ENCODE data around the gene CNDP2.

Gene CNDP2

DNA sequence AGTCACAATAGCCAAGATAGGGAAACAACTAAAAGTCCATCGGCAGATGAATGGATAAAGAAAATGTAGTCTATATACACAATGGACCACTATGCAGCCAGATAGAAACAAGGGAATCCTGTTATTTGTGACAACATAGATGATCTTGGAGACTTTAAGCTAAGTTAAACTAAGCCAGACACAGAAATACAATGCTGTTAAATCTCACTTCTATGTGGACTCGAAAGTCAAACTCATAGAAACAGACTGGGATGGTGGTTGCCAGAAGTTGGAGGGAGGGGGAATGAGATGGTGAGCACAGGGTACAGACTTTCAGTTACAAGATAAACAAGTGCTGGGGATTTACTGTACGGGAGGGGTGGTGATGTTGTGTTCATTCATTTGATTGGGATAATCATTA is 32.8 kb downstream of the CNDP2 start:
- DNase-seq (ENCODE audit: low read depth, low spot score) = no peak
- TF ChIP-seq FOXP2 (optimal IDR thresholded peaks at IDR 0.05; ENCODE audit: control extremely low read depth, extremely low read length, insufficient read depth) (no peak), POLR2AphosphoS5 (IDR thresholded peaks at IDR 0.05; ENCODE audit: borderline replicate concordance, low read depth, low read length) (no peak), EZH2 (IDR thresholded peaks at IDR 0.05) (no peak)

GRCh38 chr18:74529378-74529777 is 33.2 kb downstream of the CNDP2 start:
- TF ChIP-seq EZH2 (IDR thresholded peaks at IDR 0.05) (no peak), POLR2AphosphoS5 (IDR thresholded peaks at IDR 0.05; ENCODE audit: borderline replicate concordance, low read depth, low read length) (no peak), FOXP2 (optimal IDR thresholded peaks at IDR 0.05; ENCODE audit: control extremely low read depth, extremely low read length, insufficient read depth) (no peak)
- no peak for DNase-seq (ENCODE audit: low read depth, low spot score)
- no peak overlapping the region for H3K4me3 ChIP-seq
- no peaks in the 10 kb centered on the region for H3K9me3 ChIP-seq (ENCODE audit: low read depth, low read length)
- no peak overlapping the region for H3K9ac ChIP-seq (ENCODE audit: insufficient read length)
- H3K27ac ChIP-seq = no peak overlapping the region
- H3K36me3 ChIP-seq (ENCODE audit: insufficient read depth, low read length) = no peaks in the 10 kb centered on the region

More for the DNA sequence above, 32.8 kb downstream of the CNDP2 start:
- H3K9me3 ChIP-seq (ENCODE audit: low read depth, low read length) = no peaks in the 10 kb centered on the region
- no peak overlapping the region for H3K9ac ChIP-seq (ENCODE audit: insufficient read length)
- H3K27ac ChIP-seq = no peak overlapping the region
- no peaks in the 10 kb centered on the region for H3K36me3 ChIP-seq (ENCODE audit: insufficient read depth, low read length)
- H3K4me3 ChIP-seq = no peak overlapping the region

- Histone ChIP-seq H3K27ac (no peak overlapping the region), H3K4me3 (no peak overlapping the region), H3K9ac (ENCODE audit: insufficient read length) (no peak overlapping the region), H3K9me3 (ENCODE audit: low read depth, low read length) (no peaks in the 10 kb centered on the region), H3K36me3 (ENCODE audit: insufficient read depth, low read length) (no peaks in the 10 kb centered on the region)
- DNase-seq (ENCODE audit: low read depth, low spot score) = no peak
- TF ChIP-seq EZH2 (IDR thresholded peaks at IDR 0.05) (no peak), POLR2AphosphoS5 (IDR thresholded peaks at IDR 0.05; ENCODE audit: borderline replicate concordance, low read depth, low read length) (no peak), FOXP2 (optimal IDR thresholded peaks at IDR 0.05; ENCODE audit: control extremely low read depth, extremely low read length, insufficient read depth) (no peak)
Measured at GRCh38 chr18:74529811-74530583, 33.8 kb downstream of the CNDP2 start.

DNA sequence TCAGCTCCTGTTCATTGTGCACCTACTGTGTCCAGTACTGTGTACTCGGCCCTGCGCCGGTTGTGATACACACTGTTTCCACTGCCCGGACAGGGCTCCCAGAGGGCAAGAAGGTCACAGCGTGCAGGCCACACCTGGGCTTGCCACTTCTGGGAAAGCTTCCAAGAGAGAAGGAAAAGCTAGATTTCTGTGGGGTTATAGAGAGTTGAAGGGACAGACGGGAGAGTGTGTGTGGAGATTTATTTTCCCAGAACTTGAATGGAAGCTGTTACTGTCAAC is 34.4 kb downstream of the CNDP2 start:
- Histone ChIP-seq H3K9me3 (ENCODE audit: low read depth, low read length) (no peaks in the 10 kb centered on the region), H3K27ac (no peak overlapping the region), H3K36me3 (ENCODE audit: insufficient read depth, low read length) (no peaks in the 10 kb centered on the region), H3K4me3 (no peak overlapping the region), H3K9ac (ENCODE audit: insufficient read length) (no peak overlapping the region)
- TF ChIP-seq POLR2AphosphoS5 (IDR thresholded peaks at IDR 0.05; ENCODE audit: borderline replicate concordance, low read depth, low read length) (no peak), FOXP2 (optimal IDR thresholded peaks at IDR 0.05; ENCODE audit: control extremely low read depth, extremely low read length, insufficient read depth) (no peak), EZH2 (IDR thresholded peaks at IDR 0.05) (no peak)
- no peak for DNase-seq (ENCODE audit: low read depth, low spot score)

DNA sequence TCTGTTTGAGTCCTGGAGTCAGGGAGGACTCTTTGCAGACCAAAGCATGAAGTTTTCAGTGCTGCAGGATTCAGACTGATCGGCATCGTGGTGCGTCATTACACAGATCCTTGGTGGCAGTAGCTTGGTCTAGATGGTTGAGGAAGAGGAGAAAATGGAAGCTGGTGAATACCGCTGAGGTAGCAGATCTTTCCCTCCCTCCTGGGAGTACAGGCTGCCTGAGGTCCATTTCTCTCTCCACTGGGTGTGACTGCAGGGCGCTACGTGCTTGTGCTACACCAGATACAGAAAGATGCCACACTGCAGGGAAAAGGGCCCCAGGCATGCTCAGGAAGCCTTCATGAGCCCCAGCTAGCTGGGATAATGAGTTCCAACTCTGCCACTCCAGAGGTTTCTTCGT is 34.9 kb downstream of the CNDP2 start:
- no peak overlapping the region for H3K9ac ChIP-seq (ENCODE audit: insufficient read length)

GRCh38 chr18:74532511-74533025 is 36.4 kb downstream of the CNDP2 start:
- H3K9ac ChIP-seq (ENCODE audit: insufficient read length) = no peak overlapping the region
- no peak for DNase-seq (ENCODE audit: low read depth, low spot score)
- H3K36me3 ChIP-seq (ENCODE audit: insufficient read depth, low read length) = no peaks in the 10 kb centered on the region
- no peaks in the 10 kb centered on the region for H3K9me3 ChIP-seq (ENCODE audit: low read depth, low read length)
- no peak for TF ChIP-seq FOXP2 (optimal IDR thresholded peaks at IDR 0.05; ENCODE audit: control extremely low read depth, extremely low read length, insufficient read depth)
- no peak for TF ChIP-seq EZH2 (IDR thresholded peaks at IDR 0.05)
- TF ChIP-seq POLR2AphosphoS5 (IDR thresholded peaks at IDR 0.05; ENCODE audit: borderline replicate concordance, low read depth, low read length) = no peak
- H3K4me3 ChIP-seq = no peak overlapping the region
- no peak overlapping the region for H3K27ac ChIP-seq

More for the DNA sequence above, 34.9 kb downstream of the CNDP2 start:
- H3K9me3 ChIP-seq (ENCODE audit: low read depth, low read length) = no peaks in the 10 kb centered on the region
- H3K36me3 ChIP-seq (ENCODE audit: insufficient read depth, low read length) = no peaks in the 10 kb centered on the region
- DNase-seq (ENCODE audit: low read depth, low spot score) = no peak
- no peak overlapping the region for H3K27ac ChIP-seq
- TF ChIP-seq FOXP2 (optimal IDR thresholded peaks at IDR 0.05; ENCODE audit: control extremely low read depth, extremely low read length, insufficient read depth) (no peak), EZH2 (IDR thresholded peaks at IDR 0.05) (no peak), POLR2AphosphoS5 (IDR thresholded peaks at IDR 0.05; ENCODE audit: borderline replicate concordance, low read depth, low read length) (no peak)
- H3K4me3 ChIP-seq = no peak overlapping the region

DNA sequence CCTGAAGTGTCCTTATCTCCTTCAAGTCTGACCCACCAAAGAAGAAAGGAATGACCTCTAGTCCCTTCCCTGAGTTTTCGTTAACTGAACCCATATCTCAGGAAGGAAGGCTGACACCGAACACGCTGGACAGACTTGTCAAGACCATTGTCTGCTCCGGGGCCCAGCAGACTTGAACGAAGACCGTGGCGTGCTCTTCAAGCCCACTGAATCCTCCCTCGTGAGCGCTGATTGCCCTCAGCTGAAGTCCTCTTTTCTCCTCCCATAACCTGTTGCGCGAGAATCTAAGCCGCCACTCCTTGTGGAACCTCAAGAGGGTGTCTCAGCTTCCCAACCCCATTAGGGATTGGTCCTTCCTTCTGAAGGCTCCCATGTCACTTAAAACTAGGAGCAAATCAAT is 37.5 kb downstream of the CNDP2 start:
- Histone ChIP-seq H3K9ac (ENCODE audit: insufficient read length) (no peak overlapping the region), H3K36me3 (ENCODE audit: insufficient read depth, low read length) (no peaks in the 10 kb centered on the region), H3K4me3 (no peak overlapping the region), H3K27ac (no peak overlapping the region), H3K9me3 (ENCODE audit: low read depth, low read length) (no peaks in the 10 kb centered on the region)
- TF ChIP-seq EZH2 (IDR thresholded peaks at IDR 0.05) (no peak), FOXP2 (optimal IDR thresholded peaks at IDR 0.05; ENCODE audit: control extremely low read depth, extremely low read length, insufficient read depth) (no peak), POLR2AphosphoS5 (IDR thresholded peaks at IDR 0.05; ENCODE audit: borderline replicate concordance, low read depth, low read length) (no peak)
- no peak for DNase-seq (ENCODE audit: low read depth, low spot score)

DNA sequence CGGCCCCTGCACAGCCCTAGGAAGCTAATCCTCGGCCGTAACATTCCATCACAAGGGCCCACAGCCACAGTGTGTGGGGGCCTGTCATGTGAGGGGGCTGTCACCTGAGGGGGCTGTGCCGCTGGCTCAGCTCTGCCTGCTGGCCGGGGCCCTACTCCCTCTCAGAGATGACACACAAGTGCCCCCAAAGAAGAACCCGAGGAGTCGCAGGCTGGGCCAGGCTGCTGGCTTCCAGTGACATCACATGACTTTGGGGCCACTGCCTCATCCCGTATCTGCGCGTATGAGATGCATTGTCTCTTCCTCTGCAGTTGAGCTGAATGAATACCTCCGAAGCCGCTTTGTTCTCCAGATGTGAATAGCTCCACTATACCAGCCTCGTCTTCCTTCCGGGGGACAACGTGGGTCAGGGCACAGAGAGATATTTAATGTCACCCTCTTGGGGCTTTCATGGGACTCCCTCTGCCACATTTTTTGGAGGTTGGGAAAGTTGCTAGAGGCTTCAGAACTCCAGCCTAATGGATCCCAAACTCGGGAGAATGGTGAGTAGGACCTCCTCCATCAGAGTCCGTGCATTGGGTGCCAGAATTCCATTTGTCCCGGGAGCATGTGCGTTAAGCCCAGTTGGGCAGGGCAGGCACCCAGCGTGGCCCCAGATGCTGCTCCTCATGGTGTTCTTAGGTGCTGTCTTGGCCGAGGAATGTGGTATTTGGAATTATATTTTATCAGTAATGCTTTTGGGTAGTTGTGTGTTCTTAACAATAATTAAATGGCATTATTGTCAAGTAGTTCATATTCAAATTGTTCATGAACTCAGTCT is 38.2 kb downstream of the CNDP2 start, which contains the start of gene CNDP1:
Gene CNDP1 (plus strand): TSS at position 351 of the 820 bp plus-strand sequence. CDS start 168 bp downstream, at position 519.
- no peak for DNase-seq (ENCODE audit: low read depth, low spot score)
- TF ChIP-seq FOXP2 (optimal IDR thresholded peaks at IDR 0.05; ENCODE audit: control extremely low read depth, extremely low read length, insufficient read depth) = no peak
- no peak for TF ChIP-seq POLR2AphosphoS5 (IDR thresholded peaks at IDR 0.05; ENCODE audit: borderline replicate concordance, low read depth, low read length)
- TF ChIP-seq EZH2 (IDR thresholded peaks at IDR 0.05) = no peak

More for the DNA sequence above, 38.2 kb downstream of the CNDP2 start, which contains the start of gene CNDP1:
- no peak within 1 kb of the TSS for H3K27ac ChIP-seq
- H3K9ac ChIP-seq (ENCODE audit: insufficient read length) = no peak within 1 kb of the TSS
- no peaks in the 10 kb centered on the region for H3K36me3 ChIP-seq (ENCODE audit: insufficient read depth, low read length)
- no peaks in the 10 kb centered on the region for H3K9me3 ChIP-seq (ENCODE audit: low read depth, low read length)
- no peak within 1 kb of the TSS for H3K4me3 ChIP-seq

Measured in SK-N-MC (cell line).